22Rv1 (cell line): Measurements from ENCODE around the gene SH2D4B.
A peak's percentile ranks its signal among the peaks of the same experiment; 100 is the strongest.

ENCODE experiments used
- ZFX ChIP-seq: fragments of 450-650 bp; IDR thresholded peaks from 2 replicates; pipeline ENCODE4 v1.6.1; 2017; ENCODE audit warnings: antibody characterized with exemption, borderline replicate concordance
- TF ChIP-seq, protein P1 (sequence below): fragments of 450-650 bp; IDR thresholded peaks from 2 replicates; pipeline ENCODE4 v1.5.1; 2017; ENCODE audit warnings: mild to moderate bottlenecking

- no peak for TF ChIP-seq ZFX
- TF ChIP-seq, protein P1, sequence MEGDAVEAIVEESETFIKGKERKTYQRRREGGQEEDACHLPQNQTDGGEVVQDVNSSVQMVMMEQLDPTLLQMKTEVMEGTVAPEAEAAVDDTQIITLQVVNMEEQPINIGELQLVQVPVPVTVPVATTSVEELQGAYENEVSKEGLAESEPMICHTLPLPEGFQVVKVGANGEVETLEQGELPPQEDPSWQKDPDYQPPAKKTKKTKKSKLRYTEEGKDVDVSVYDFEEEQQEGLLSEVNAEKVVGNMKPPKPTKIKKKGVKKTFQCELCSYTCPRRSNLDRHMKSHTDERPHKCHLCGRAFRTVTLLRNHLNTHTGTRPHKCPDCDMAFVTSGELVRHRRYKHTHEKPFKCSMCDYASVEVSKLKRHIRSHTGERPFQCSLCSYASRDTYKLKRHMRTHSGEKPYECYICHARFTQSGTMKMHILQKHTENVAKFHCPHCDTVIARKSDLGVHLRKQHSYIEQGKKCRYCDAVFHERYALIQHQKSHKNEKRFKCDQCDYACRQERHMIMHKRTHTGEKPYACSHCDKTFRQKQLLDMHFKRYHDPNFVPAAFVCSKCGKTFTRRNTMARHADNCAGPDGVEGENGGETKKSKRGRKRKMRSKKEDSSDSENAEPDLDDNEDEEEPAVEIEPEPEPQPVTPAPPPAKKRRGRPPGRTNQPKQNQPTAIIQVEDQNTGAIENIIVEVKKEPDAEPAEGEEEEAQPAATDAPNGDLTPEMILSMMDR, result peak; percentile 93
Observed at GRCh38 chr10:80596391-80597257, 58.9 kb downstream of the SH2D4B start.
